NCI-H2171 (cell line): ENCODE results near the gene CCDC71.

Experiments used
- DNase-seq: peaks from one replicate; lab custom pipeline; 2025; lab: John Stamatoyannopoulos, UW

CCDC71 gene

DNA sequence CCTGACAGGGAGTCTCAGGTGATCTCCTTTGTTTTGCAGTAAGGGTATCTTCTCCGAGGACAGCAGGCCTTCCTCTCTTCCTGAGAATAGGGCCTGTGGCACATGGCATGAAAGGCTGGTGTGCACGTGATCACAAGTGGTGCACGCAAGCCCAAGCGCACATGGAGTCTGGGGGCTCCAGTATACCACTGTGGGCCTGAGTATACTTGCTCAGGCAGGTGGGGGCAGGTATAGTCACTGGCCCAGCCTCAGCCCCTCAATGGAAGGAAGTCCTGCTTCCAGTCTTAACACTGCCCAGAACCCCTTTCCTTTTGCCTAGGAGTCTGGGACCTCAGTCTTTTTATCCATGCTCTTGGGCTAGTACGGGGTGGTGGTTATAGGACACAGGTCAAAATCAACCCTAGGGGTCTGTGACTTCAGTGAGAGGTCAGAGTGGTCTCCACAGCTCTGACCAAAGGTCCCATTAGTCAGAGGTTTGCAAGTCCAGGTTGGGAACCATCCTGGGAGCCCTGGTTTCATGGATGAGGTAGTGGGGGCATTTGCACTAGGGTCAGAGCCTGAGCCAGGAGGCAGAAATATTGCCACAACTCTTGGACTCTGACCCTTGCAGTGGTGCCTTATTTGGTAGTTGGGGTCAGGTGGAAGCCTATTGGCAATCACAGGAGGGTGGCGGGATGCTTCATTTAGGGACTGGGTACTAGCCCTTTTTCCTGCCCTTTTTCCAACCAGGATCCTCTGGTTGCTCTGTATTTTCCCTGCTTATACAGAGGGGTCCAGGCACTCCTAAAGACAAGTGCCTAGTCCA lies 823 bp upstream of the CCDC71 start:
- no peak for DNase-seq

DNA sequence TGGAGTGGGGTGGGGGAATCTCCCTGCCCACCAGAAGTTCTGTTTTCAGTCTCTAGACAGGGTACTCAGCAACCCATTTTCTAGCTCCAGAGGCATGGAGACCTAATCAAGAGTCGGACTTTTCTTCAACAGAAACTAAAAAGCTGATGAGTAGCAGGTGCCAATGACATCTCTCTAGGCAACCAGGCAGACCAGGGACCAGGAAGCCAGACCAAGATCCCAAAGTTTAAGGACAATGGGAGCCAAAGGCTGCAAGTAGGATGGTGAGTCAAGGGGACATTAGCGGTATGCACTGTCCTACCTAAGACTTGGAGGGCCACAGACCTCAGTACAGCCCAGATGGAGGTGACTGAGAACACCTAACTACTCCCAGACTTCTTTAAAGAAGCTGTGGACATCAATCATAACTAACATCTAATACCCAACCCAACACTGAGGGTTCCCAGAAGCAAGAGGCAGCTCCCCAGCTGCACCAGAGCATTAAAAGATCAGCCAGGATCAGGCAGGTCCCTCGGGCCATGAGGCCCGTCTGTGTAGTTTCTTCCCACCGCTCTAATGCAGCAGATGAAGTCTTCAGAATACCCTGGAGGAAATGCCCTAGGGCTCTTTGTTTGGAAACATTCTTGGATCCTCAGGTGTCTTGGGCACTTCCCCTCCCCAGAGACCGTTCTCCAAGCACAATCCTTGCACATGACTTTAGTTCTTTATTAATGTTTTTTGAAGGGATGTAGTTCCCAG lies 979 bp downstream of the CCDC71 start:
- DNase-seq: no peak

DNA sequence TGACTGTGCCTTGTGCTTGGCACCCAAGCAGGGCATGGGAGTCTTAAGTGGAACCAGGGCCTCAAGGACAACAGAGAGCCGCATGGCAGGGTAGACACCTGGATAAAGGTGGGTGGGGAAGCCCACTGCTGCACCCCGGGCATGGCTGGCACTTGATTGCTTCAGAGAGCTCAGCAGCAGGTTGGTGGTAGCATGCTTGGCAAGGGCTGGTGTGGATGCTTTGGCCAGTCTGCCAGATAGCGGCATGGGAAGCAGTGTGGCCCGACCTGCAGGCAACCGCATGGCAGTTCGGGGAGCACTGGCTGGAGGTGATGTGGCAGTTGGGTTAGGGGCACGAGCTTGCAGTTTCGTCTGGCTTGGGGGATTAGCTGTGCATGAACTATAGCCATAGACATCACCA lies 2.5 kb downstream of the CCDC71 start:
- no peak for DNase-seq

DNA sequence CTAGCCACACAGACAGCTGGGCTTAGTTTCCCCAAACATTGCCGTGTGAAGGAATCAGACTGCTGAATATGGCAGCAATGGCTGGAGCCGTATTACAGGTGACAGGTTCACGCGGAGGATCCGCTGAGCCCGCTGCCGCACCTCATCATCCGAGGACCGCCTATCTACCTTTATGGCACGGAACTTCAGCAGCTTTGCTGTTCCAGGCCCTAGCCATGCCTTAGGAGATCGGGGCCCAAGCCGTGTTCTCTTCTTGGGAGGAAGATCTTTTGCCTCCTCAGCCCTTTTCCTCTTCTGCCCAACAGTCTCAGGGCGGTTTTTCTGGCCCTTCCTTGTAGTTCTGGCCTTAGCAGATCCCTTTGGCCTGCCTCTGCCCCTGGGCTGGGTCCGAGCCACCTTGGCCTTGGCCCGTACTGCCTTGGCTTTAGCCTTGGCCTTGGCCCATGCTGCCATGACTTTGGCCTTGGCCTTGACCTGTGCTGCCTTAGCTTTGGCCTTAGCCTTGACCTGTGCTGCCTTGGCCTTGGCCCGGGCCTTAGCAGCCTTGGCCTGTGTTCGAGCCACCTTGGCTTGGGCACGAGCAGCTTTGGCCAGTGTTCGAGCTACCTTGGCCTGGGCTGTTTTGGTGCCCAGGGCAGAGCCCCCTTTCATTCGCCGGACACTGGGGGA lies 3.2 kb downstream of the CCDC71 start:
- no peak for DNase-seq

DNA sequence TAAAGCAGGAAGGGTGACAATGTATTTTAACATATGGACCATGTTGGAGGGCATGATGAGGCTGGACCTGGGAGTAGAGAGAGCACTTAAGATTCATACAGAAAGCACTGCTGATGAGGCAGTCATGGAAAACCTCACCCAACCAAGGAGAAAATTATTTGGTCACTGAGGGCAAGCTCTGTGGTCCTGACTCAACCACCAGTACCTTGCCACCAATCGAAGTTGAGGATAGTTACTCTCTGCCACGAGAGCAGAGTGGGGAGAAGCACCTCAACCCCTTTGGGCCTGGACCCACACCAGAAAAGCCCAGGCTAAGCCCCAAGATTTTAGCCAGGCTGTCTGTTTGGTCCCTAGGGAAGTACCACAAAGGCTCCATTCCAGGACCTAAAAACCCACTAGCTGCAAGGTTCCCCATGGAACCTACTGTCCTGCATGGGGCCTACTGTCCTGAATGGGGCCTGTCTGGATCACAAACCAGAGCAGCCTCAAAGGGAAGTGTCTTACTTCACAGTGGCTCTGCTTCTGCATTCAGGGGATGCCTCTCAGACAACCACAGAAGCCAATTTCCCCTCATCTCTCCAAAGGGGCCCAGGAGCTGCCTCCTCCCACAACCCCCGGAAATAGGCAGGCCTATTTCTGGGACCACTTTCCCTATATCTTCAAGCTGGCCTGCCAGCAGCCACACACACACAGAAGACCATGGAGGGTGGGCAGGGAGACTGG lies 4.2 kb downstream of the CCDC71 start:
- DNase-seq: no peak

DNA sequence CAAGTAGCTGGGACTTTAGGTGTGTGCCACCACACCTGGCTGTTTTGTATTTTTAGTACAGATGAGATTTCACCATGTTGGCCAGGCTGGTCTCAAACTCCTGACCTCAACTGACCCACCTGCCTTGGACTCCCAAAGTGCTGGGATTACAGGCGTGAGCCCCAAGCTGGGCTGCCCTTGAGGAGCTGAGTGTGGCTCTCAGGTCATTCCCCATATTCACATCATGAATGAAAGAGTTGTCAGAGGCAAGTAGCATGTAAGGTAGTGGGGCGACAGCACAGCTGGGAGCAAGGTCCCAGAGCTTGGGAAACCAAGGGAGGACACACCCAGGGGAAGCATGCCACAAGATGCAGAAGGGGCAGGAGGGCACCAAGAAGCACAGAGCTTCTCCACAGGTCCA lies 4.9 kb downstream of the CCDC71 start:
- no peak for DNase-seq

DNA sequence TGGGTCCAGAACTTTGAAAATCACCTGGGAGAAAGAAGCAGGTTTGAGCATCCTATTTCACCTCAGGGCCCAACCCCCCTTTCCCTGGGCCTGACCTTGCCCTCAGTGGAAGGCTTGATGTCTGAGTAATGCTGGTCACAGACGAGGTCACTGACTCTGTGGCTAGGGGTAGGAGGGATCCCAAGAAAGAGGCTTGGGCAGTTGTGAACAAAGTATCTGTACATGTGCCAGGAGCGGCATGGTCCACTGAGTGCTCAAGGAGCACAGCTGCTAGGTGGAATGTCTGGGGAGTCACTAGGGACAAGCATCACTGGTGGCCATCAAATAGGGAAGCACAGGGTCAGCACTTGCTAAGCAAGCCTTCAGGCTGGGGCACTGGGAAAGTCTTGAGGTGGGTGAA lies 7.3 kb downstream of the CCDC71 start:
- no peak for DNase-seq

DNA sequence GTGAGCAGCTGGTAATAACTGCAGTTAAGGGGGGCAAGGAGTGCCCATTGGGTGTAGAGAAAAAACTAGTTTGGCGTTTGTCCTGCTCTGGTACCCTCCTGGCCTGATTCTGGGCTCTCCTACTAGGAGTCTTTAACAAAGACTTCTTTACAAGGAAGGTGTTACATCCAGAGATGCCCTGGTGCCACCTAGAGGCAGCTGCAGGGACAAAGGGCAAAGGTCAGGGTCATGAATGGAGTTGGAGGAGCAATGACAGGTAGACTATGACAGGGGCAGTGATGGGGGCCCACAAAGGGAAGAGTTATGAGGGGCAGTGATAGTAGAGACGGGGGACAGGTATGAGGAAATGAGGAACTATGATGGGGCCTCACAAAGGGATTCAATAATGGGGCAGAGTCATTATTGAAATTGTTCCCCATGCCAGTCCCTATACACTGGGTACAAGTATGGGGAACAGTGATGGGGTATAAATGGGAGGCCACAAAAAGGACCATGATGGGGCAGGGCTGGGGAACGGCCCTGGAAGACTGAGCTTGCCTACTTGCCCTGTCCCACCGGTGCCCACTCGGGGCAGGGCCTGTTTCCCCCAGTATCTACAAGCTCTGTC lies 7.9 kb downstream of the CCDC71 start:
- no peak for DNase-seq

DNA sequence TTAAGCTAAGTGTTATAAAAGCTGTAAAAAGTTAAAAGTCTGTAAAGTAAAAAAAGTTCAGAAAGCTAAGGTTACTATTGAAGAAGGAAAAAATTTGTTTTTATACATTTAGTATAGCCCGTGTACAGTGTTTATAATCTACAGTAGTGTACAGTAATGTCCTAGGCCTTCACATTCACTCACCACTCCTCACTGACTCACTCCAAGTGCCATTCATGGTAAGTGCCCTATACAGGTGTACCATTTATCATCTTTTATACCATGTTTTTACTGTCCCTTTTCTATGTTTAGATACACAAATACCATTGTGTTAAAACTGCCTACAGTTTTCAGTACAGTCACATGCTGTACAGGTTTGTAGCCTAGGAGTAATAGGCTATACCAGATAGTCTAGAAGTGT lies 8.8 kb downstream of the CCDC71 start:
- no peak for DNase-seq

DNA sequence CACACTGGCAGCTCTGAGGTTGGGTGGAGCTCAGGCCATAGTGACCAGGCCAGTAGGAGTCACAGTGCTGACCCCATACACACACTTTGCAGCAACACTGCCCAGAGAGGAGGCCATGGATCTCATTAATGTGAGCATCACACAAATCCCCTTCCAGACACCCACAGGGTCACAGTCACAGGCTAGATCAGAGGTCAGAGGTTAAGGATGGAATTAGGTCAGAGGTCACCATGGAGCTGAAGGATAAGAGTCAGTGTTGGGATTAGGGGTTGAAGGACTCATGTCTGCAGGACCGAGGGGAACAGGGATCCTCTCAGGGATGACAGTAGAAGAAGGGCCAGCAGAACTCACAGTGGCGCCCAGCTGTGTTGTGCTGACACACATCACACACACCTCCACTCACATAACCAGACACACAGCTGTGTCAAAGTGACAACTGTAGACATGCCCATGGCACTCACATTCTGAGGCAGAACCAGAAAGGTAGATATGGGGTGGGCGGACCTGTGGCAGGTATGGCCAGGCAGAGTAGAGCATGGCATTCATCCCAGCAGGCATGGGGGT lies 12.7 kb downstream of the CCDC71 start:
- no peak for DNase-seq

DNA sequence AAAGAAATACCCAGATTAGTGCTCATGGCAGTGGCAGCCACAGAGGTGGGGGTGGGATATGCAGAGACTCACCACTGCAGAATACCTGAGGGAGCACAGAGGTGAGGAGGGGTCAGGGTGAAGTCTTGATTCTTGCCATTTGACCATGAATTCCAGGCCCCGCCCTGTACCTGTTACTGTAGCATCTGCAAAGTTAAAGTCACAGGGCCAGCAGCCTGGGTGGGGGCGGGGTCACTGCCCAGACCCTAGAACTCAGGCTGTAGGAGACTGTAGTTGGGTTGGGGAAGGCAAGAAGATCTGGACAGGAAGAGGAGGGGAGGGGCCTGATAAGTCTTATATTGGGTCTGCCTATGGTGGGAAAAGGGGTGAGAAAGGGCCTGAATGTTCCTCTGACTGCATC lies 14.5 kb downstream of the CCDC71 start:
- no peak for DNase-seq

DNA sequence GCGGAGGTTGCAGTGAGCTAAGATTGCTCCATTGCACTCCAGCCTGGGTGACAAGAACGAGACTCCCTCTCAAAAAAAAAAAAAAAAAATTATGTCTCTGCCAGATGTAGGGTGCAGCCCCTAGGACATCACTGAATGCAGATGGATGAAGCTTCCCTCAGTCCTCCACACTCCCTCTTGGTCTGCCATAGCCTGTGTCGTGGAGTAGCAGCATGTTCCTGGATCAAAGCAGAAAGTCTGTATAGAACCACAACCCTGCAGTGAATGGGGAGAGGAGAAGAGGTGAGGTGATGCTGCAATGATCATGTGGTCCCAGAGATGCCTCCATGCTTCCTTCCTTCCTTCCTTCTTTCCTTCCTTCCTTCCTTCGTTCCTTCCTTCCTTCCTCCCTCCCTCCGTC lies 18.0 kb downstream of the CCDC71 start:
- DNase-seq: no peak

DNA sequence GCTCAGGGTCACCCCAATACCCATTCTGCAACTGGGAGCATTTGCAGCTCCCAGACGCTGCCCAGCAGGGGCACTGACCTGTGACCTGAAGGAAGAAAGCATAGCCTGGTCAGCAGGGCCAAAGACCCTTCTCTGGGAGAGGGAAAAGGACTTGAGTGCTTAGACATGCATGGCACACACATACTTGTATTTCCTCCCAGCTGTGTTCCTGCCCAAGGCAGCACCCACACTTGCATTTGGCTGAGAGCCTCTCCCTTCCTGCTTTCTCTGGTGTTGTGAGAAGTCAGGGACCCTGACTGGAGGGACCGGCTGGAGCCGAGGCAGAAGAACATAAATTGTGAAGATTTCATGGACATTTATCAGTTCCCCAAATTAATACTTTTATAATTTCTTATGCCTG lies 26.1 kb downstream of the CCDC71 start:
- DNase-seq: no peak

DNA sequence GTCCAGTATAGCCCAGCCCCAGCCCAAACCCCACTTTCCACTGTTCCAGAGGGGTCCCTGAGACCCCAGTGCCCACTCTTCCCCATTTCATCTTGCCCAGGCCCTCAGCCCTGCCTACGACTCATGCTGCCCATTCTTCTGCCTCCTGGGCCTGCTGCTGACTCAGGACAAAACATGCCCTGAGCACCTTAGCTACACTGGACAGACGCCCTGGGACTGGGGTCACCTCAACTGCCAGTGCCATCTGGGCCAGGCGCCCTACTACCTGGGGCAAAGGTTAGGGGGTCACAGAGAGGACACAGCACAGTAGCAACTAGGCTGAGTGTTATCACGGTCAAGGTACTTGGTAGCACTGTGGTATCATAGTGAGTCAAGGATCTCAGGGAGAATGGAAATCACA lies 30.6 kb downstream of the CCDC71 start:
- DNase-seq: no peak

DNA sequence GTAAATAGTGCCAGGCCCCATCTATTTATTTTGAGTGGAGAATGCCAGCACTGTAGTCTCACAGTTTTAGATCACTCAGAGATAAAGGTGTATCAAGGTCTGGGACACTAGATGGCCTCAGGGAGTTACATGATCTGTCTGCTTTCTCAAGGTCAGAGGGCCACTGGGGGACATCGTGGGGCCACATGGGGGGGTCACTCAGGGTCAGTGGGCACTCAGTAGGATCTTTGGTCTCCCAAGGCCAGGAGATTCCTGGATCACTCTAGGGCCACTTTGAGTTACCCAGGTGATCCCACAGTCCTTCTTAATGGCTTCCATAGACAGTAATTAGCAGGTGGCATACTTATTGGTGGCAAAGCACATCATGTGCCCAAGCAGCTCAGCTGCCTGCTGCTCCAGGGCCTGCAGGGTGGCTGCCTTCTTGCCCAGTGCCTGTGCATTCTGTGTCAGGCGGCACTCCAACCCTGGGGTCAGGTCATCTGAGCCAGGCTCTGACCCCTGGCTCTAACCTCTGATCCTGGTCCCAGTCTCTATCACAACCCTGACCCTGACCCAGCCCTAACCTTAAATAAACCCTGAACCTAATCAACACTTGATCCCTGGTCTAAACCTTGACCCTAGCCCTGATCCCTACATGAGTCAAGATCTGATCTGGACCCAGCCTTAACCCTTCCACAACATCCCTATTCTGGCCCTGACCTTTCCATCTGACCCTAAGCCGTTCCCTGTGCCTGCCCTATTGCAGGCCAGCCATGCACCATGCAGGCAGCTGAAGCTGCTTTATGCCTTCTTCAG lies 31.5 kb downstream of the CCDC71 start:
- no peak for DNase-seq

DNA sequence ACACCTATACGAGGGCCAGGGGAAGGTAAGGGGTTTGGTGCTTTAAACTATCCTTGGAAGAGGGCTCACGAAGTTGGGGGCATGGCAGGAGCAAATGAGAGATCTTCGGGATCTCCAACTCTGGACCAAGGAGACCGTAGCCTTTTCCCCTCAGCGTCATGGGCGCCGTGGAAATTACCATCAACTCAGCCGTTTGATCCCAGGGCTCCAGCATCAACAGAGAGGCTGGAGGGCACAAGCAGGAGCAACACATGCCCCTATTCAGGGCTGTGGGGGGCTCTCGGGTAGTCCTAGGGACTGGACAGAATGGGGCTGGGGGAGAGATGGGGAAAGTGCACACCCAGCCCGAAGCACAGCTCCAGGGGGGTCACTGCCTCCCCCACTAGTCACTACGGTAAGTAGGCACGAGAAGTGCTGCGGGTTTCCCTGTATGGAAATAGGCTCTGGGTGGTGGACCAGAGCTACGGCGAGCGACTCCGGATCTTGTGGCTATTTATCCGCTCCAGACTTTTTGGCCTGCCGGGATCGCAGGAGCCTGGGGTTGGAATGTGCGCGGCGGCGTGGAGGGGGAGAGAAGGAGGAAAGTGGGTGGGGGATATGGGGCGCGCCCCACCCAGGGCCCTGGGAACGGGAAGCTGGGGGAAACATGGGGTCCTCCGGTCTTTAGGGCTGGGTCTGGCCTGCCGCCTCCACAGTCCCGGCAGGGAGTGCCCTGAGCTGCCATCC lies 32.7 kb downstream of the CCDC71 start:
- DNase-seq: peak; percentile 41

DNA sequence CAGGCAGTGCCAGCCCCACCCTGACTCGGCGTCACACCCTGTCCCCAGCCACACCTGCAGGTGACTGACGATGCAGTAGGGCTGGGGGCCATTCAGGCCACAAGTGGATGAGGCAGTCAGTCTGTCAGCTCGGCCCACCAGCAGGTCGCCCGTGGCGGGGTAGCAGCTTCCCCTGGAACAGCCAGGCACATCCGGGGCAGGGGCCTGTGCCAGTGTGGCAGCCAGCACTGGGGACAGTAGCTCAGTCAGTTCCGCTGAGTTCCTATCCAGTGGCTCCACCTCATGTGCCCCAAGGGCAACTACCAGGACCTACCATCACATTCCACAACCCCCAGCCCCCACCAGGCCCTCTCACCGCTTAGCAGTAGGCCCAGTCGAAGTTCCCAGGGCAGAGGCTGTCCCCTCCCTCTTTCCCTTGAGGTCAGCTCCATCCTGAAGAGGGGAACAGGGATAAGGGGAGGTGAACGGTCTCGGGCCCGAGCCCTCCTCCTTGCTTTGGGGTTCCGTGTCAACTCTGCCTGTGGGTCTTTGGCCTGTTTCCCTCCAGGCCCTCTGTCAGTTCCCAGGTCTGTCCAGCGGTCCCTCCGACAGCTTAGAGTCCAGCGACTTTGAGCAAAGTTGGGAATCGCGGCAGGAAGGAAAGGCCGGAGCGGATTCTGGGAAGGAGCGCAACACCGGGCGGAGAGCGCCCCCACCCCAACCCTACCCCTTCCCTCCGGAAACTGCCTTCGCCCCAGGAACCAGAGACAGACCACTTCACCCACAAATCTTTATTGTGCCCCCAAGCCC lies 33.5 kb downstream of the CCDC71 start, which contains the start of gene LAMB2:
Gene LAMB2, minus strand, starts transcription at position 614 of the 789 bp plus-strand sequence. Its CDS starts 183 bp downstream, at position 431.
- DNase-seq: no peak

DNA sequence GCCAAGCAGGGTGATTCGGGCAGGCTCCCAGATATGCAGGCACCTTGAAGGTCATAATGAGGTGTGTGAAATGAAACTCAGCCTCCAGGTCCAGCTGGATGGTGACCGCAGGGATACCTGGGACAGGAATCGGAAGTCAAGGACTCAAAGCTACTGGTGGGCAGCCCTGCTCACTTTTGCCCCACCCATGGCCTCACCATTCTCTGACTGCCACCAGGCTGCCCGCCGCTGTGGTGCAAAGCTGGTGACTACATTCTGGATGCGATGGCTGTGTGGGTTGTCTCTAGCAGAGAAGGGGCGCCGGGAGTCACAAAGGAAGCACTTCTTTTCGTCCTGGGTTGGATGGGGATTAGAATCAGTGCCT lies 34.1 kb downstream of the CCDC71 start:
- DNase-seq: no peak

DNA sequence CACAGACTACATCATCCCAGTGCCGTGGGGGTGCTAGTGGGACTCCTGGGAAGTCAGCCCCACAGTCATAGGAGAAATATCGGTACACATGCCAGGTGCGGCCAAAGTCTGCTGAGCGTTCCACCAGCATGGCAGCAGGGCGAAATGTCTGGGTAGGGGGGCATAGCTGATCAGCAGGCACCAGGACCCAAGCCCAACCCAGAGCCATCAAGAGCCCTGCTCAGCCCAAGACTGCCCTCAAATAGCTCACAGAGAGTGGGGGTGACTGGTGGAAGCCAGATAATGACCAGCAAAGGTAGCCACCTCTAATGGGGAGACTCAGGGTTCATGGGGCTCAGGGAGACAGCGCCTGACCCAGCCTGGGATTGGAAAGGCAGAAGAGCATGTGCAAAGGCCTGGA lies 34.6 kb downstream of the CCDC71 start:
- DNase-seq: no peak
